Measurements from ENCODE around the gene AGBL3.

Gene AGBL3

GRCh38 chr7:134986363-134987251 lies at the start of gene AGBL3:
Gene AGBL3, plus strand, starts transcription at chr7:134986508. Its CDS starts 1,426 bp downstream, at chr7:134987934.
- DNase-seq: peak; percentile 94

DNA sequence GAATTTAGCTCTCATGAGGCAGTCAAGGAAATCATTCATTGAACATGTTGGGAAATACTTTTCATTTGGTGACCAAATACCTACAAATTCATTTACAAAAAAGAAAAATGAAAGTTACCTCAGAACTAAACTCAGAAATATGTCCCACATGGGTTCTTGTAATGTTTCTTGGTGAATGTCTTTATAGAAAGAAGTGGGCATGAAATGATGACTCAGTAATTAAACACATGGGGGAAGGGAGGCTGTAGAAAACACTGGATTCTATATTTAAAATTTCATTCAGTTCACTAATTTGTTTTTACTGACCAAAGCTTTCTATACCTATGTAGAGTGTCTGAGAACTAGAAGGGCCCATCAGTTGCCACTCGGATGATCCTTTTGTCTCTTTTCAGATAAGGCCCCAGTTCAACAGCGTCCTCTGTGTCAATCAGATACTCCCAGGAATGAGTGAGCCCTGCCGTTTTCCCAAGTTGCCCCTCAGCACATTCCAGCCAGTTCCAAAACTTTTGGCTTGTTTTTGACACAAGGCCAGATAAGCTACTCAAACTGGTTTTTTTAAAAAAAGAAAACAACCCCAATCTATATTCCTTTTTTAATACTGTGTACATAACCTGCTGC lies 49.3 kb upstream of the AGBL3 start:
- no peak for DNase-seq

- no peak for DNase-seq
These were observed 48.2 kb upstream of the AGBL3 start for GRCh38 chr7:134938141-134938540.

DNA sequence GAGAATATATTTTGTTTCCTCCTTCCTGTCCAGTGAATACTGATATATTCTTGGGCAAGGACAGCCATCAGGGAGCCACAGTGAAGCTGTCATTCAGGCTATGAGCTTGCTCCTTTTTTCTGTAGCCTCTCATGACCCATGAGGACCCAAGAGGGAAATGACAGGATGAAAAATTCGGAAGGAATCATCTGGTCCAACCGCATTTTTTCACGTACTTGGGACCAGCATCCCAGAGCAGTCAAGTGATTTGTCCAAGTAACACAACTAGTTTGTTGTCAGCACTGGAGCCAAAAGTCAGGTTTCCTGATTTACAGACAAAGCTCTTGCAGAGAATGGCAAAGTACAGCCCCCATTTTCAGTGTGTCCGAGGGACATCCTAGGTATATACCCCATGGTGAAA lies 47.2 kb upstream of the AGBL3 start:
- no peak for DNase-seq

GRCh38 chr7:134940729-134941128 lies 45.6 kb upstream of the AGBL3 start:
- DNase-seq: no peak

GRCh38 chr7:134941185-134941900 lies 45.0 kb upstream of the AGBL3 start:
- DNase-seq: no peak

DNA sequence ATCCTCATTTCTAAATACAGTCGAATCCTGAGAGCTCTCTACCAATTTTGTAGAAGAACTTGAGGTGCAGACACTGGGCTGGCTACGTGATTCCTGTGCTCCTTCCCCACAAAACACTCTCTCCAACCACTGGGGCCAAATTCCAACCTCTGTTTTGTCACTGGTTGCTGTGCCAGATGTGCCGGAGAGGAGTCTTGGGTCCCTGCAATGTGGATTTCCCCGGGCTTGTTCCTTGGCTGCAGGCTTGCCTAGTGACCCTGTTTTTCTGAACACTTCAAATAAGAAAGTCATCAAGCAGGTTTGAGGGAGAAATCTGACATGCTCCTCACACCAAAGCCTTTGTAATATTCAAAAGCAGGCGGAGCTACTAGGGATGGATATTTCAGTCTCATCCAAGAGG lies 44.4 kb upstream of the AGBL3 start:
- DNase-seq: no peak

DNA sequence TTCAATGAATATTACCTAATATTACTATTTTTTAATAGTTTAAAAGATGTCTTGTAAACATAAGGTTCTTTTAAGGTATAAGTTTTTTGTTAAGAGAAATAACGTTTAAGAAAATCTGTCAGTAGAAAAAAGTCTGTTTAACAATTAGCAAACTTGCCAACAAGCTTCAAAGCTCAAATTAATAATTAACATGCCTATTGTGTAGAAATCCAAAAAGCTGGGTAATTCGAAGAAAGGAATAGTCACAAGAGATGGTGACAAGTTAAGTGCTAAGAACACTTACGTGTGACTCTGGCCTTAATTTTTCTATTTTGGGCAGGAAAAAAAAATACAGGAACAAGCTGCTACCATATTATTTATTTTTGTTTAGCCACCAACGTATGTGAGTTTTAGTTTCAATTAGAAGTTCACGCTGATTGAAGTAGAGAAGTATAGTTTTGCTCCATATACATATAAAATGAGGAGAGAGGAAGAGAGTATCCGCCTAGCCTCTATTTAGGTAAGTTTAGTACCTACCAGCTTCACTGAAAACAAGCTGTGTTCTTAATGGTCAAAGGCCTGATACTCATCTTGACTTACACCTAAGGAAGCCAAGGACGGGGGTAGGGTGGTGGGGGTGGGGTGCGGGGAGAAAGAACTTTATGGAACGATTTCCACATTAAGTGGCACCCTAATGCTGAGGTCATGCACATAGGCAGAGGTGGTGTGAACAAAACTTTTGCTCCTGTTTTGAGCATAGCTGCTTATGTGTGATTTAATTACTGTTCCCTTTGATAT lies 43.4 kb upstream of the AGBL3 start:
- DNase-seq: no peak

- peak; percentile 56 for DNase-seq
These were observed 42.4 kb upstream of the AGBL3 start for GRCh38 chr7:134943785-134944400.

- no peak for DNase-seq
These were observed 40.6 kb upstream of the AGBL3 start for GRCh38 chr7:134945691-134946090.

DNA sequence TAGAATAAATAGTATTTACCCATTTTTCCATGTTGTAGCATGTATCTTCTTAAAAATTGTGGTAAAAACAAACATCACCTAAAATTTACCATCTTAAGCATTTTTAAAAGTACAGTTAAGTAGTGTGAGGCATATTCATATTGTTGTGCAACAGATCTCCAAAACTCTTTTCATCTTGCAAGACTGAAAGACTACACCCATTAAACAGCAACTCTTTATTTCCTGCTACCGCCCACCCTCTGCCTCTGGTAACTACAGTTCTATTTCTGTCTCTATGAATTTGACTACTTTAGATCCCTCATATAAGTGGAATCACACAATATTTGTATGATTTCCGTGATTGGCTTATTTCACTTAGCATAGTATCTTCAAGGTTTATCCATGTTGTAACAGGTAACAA lies 40.0 kb upstream of the AGBL3 start:
- DNase-seq: peak; percentile 30

GRCh38 chr7:134947329-134947728 lies 39.0 kb upstream of the AGBL3 start:
- no peak for DNase-seq

DNA sequence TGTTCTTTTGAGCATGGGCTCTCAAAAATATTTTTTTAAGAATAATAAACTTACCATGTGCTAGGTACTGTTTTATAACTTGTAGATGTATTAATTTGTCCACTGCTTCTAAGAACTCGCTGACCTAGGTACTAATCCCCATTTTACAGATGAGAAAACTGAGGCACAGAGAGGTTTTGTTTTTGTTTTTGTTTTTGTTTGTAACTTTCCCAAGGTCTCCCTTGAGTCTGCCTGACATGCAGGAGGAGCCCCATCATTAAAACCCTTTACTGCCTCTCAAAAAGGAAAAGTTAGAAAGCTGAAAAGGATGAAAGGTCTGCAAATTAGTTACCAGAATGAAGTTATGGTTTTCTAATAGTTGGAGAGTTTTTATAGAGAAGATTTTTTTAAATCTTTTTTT lies 38.5 kb upstream of the AGBL3 start:
- no peak for DNase-seq

DNA sequence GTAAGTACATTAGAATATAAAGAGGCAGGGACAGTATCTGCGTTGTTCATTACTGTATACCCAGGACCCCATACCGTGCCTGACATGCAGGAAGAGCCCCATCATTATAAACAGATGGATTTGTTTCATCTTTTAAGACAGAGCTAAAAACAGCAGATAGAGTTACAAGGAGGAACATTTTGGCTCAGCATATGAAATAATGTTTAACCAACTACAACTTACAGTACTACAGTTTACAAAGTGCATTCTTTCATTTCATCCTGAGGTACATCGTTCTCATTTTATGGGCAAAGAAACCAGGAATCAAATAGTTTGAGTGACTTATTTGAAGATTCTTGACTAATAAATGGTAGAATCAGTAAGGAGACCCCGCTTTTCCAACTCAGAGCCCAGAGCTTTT lies 38.1 kb upstream of the AGBL3 start:
- DNase-seq: no peak

- DNase-seq: no peak
These were observed 37.6 kb upstream of the AGBL3 start for GRCh38 chr7:134948736-134949135.

- DNase-seq: no peak
These were observed 37.1 kb upstream of the AGBL3 start for GRCh38 chr7:134949171-134949570.

- peak; percentile 54 for DNase-seq
These were observed 31.9 kb upstream of the AGBL3 start for GRCh38 chr7:134954197-134955082.

DNA sequence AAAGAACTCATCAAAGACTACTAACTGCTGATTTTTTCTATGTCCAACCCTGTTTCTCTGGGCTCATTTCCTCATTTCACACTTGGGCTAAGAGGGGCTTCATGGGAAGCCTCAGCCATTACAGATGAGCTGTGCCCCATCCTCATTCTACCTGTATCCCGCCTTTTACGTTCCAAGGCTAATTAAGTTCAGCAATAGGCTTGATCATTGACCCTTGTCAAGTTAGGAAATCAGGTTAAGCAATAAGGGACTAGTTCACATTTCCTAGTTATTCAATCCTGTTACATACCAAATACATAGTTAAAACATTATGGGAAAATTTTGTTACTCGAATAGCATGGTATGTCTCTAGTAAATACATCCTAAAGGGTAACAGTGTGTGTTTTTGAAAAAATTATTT lies 29.3 kb upstream of the AGBL3 start:
- DNase-seq: no peak

- DNase-seq: no peak
These were observed 26.5 kb upstream of the AGBL3 start for GRCh38 chr7:134959810-134960209.

DNA sequence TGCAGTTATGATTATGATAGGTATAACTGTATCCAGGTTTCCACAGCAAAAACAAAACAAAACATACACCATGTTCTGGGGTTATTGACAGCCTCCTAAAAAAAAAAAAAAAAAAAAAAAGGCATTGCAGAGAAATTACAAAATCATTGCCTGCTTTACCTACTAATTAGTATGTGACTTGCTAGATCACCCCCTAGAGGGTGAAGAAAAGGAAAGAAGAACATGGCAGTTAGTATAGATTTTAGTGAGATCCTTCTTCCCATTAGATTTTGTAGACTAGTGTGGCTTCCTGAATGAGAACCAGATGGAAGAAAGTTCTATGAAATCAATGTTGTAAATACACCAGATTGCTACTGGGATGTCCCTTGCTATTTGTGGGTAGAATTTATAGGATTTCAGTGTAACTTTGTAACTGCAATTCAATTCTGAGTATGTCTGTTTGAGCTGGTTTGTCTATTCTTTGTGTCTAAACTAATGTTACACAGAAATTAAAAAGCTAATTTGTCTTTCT lies 24.0 kb upstream of the AGBL3 start:
- no peak for DNase-seq

- no peak for DNase-seq
These were observed 23.3 kb upstream of the AGBL3 start for GRCh38 chr7:134963036-134963435.
